ENCODE measurements around the gene CREB5.
A peak's percentile ranks its signal among the peaks of the same experiment; 100 is the strongest.

CREB5 gene

DNA sequence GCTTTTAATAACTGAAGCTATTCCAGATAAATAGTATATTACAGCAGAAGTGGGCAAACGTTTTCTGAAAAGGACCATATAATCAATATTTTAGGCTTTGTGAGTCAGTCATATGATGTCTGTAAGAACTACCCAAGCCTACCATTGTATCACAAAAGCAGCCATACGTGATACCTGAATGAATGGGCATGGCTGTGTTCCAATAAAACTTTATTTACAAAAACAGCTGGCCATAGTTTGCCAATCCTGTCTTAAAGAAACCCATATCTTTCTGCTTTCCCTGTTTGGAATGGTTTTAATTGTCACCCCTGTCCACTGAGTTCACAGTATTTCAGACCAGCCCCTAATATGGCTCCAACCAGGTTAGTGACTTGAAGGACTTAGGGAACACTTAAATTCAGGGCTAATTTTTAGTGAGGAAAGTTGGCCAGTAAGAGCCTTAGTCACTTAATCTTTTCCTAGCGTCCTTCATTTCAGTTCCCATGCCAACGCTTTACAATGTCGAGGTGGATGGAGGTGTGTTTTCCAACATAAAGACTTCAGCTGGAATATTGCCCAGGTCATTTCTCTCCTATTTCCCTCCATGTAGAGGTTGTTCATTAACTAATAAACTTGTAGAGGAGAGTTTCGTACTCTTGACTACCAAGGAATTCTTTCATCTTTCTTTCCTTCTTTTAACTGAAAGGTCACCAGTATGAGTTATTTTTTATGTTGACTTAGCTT, 361.3 kb downstream of the CREB5 start:
- TF ChIP-seq POLR2AphosphoS5 (IDR thresholded peaks at IDR 0.05; ENCODE audit: low read depth, low read length) (no peak), TAF1 (IDR thresholded peaks at IDR 0.05; ENCODE audit: borderline replicate concordance, insufficient read depth, low read length) (0 out of 2 replicates have a peak, but pooled peaks have one; percentile 5), SIN3A (IDR thresholded peaks at IDR 0.05; ENCODE audit: borderline replicate concordance, insufficient read depth, low read length) (no peak), FOXP2 (optimal IDR thresholded peaks at IDR 0.05; ENCODE audit: borderline replicate concordance, extremely low read depth, extremely low read length, insufficient read depth) (no peak)
- TF ChIP-seq, protein P1, sequence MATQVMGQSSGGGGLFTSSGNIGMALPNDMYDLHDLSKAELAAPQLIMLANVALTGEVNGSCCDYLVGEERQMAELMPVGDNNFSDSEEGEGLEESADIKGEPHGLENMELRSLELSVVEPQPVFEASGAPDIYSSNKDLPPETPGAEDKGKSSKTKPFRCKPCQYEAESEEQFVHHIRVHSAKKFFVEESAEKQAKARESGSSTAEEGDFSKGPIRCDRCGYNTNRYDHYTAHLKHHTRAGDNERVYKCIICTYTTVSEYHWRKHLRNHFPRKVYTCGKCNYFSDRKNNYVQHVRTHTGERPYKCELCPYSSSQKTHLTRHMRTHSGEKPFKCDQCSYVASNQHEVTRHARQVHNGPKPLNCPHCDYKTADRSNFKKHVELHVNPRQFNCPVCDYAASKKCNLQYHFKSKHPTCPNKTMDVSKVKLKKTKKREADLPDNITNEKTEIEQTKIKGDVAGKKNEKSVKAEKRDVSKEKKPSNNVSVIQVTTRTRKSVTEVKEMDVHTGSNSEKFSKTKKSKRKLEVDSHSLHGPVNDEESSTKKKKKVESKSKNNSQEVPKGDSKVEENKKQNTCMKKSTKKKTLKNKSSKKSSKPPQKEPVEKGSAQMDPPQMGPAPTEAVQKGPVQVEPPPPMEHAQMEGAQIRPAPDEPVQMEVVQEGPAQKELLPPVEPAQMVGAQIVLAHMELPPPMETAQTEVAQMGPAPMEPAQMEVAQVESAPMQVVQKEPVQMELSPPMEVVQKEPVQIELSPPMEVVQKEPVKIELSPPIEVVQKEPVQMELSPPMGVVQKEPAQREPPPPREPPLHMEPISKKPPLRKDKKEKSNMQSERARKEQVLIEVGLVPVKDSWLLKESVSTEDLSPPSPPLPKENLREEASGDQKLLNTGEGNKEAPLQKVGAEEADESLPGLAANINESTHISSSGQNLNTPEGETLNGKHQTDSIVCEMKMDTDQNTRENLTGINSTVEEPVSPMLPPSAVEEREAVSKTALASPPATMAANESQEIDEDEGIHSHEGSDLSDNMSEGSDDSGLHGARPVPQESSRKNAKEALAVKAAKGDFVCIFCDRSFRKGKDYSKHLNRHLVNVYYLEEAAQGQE (IDR thresholded peaks at IDR 0.05; ENCODE audit: insufficient read depth in 1 of 2, low read depth in 2 of 2, low read length in 2 of 2): no peak

DNA sequence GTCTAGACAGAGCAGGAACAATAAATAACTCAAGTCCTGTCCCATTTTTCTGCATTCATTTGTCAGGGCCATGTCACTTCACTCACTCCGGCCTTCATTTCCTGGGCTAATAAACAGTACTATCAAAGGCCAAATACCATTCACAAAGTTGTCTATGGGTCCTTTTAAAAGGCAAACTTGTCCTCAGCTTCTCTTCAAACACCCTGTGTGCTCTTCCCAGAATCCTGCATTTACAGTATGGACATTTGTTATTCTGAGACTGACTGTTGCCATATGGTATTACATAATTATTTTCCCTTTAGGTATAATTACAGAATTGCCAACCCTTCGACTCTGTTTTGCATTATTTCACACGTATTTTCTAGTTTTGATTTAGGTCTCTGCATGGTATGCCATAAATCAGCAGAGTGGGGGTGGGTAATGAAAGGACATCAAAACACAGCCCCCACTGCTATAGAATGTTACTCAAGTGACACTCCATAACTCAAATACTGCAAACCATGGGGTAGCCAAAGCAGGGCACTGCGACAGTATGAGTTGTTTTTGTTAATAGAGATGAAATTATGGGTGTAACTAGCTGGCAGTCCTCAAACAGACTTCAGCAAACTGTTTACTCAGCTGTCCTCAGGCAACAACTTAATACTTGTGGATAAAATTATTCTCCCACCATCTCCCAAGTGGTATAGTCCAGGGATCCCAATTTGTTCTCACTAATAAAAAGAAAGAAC, 362.1 kb downstream of the CREB5 start:
- 0 out of 2 replicates have a peak, but pooled peaks have one; percentile 4 for TF ChIP-seq TAF1 (IDR thresholded peaks at IDR 0.05; ENCODE audit: borderline replicate concordance, insufficient read depth, low read length)
- TF ChIP-seq SIN3A (IDR thresholded peaks at IDR 0.05; ENCODE audit: borderline replicate concordance, insufficient read depth, low read length): no peak

DNA sequence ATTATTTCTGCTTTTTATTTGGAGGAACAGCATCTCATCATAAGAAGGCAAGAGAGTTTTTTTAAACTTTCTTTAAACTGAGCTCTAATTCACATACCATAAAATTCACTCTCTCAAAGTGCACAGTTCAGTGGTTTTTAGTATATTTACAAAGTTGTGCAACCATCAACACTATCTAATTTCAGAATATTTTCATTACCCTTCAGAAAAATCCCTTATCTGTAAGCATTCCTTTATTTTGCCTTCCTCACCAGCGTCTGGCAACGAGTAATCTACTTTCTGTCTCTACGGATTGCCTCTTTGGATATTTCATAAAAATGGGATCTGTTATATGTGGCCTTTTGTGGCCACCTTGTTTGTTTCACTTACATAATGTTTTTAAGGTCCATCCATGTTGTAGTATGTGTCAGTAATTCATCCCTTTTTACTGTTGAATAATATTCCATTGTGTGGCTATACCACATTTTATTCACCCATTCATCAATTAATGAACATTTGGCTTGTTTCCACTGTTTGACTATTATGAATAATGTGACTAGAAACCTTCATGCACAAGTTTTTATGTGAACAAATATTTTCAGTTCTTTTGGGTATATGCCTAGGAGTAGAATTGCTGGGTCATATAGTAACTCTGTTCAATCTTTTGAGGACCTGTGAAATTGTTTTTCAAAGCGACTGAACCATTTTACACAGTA, 364.3 kb downstream of the CREB5 start:
- TF ChIP-seq, protein P1 (IDR thresholded peaks at IDR 0.05; ENCODE audit: insufficient read depth in 1 of 2, low read depth in 2 of 2, low read length in 2 of 2): no peak
- TF ChIP-seq POLR2AphosphoS5 (IDR thresholded peaks at IDR 0.05; ENCODE audit: low read depth, low read length): no peak
- TF ChIP-seq FOXP2 (optimal IDR thresholded peaks at IDR 0.05; ENCODE audit: borderline replicate concordance, extremely low read depth, extremely low read length, insufficient read depth): no peak
- no peak for TF ChIP-seq SIN3A (IDR thresholded peaks at IDR 0.05; ENCODE audit: borderline replicate concordance, insufficient read depth, low read length)
- TF ChIP-seq TAF1 (IDR thresholded peaks at IDR 0.05; ENCODE audit: borderline replicate concordance, insufficient read depth, low read length): no peak

- TF ChIP-seq, protein P1 (IDR thresholded peaks at IDR 0.05; ENCODE audit: insufficient read depth in 1 of 2, low read depth in 2 of 2, low read length in 2 of 2): no peak
- TF ChIP-seq TAF1 (IDR thresholded peaks at IDR 0.05; ENCODE audit: borderline replicate concordance, insufficient read depth, low read length) (no peak), SIN3A (IDR thresholded peaks at IDR 0.05; ENCODE audit: borderline replicate concordance, insufficient read depth, low read length) (no peak), POLR2AphosphoS5 (IDR thresholded peaks at IDR 0.05; ENCODE audit: low read depth, low read length) (no peak), FOXP2 (optimal IDR thresholded peaks at IDR 0.05; ENCODE audit: borderline replicate concordance, extremely low read depth, extremely low read length, insufficient read depth) (no peak)
Measured at GRCh38 chr7:28778786-28779185, 366.5 kb downstream of the CREB5 start.

DNA sequence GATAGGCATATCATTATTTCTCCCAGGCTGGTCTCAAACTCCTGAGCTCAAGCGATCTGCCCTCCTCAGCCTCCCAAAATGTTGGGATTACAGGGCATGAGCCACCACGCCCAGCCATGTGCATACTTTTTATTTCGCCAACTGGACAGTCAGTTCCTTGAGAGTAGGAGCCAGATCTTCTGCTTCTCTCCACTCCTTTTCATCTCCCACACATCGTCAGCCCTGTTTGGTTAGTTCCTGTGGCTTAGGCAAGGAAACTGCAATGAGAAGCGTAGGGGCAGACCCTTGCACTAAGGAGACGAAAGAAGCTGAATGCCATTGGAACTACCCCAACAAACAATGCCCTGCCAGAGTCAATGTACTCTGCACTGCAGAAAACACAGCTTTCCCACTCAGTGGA, 367.6 kb downstream of the CREB5 start:
- TF ChIP-seq TAF1 (IDR thresholded peaks at IDR 0.05; ENCODE audit: borderline replicate concordance, insufficient read depth, low read length): no peak
- no peak for TF ChIP-seq FOXP2 (optimal IDR thresholded peaks at IDR 0.05; ENCODE audit: borderline replicate concordance, extremely low read depth, extremely low read length, insufficient read depth)
- no peak for TF ChIP-seq POLR2AphosphoS5 (IDR thresholded peaks at IDR 0.05; ENCODE audit: low read depth, low read length)
- no peak for TF ChIP-seq SIN3A (IDR thresholded peaks at IDR 0.05; ENCODE audit: borderline replicate concordance, insufficient read depth, low read length)
- TF ChIP-seq, protein P1 (IDR thresholded peaks at IDR 0.05; ENCODE audit: insufficient read depth in 1 of 2, low read depth in 2 of 2, low read length in 2 of 2): no peak
